Chondrocyte (in vitro differentiated cells): ENCODE data around the gene EGFR. TPM values are rescaled to one million over a fixed set of nuclear protein-coding genes. Genes with fewer than 3 reads are reported as not detected.
"Not testable (repeated sequence)": the region's sequence is repeated elsewhere in the genome, so short reads cannot be mapped to it uniquely, and the experiment has no call there.

ENCODE experiments used
- DNase-seq: peaks from one replicate; pipeline ENCODE4 v3.0.0; 2021; ENCODE audit warnings: mixed read lengths, low spot score
- H3K27ac Mint-ChIP-seq: one replicate; pipeline ENCODE4 v1.8.0; 2021; ENCODE audit warnings: mild to moderate bottlenecking, moderate library complexity, mixed read lengths; ENCODE audit not compliant: unreplicated experiment
- H3K27me3 Mint-ChIP-seq: 2 replicates; pipeline ENCODE4 v1.8.0; 2021; ENCODE audit warnings: low read depth, mixed read lengths
- H3K36me3 Mint-ChIP-seq: 2 replicates; pipeline ENCODE4 v1.8.0; 2021; ENCODE audit warnings: low read depth, mixed read lengths
- H3K4me1 Mint-ChIP-seq: 2 replicates; pipeline ENCODE4 v1.8.0; 2021; ENCODE audit warnings: low read depth, mild to moderate bottlenecking, mixed read lengths
- H3K4me3 Mint-ChIP-seq: one replicate; pipeline ENCODE4 v1.8.0; 2021; ENCODE audit warnings: mild to moderate bottlenecking, moderate library complexity, mixed read lengths; ENCODE audit not compliant: unreplicated experiment
- H3K9me3 Mint-ChIP-seq: 2 replicates; pipeline ENCODE4 v1.8.0; 2021; ENCODE audit warnings: low read depth, mixed read lengths
- total RNA-seq: library from RNA; stranded (reverse); gene quantifications from 3 replicates; pipeline ENCODE4 v1.2.1, GENCODE V29; 2021
- TF ChIP-seq, protein P1 (sequence below): fragments of 200-600 bp; sonication (generic); IDR thresholded peaks from 2 replicates; pipeline ENCODE4 v1.5.0; 2021; ENCODE audit warnings: antibody characterized with exemption, mild to moderate bottlenecking, moderate library complexity

The EGFR gene
- total RNA-seq, 1 donor from 2014 or later, result 25.5 TPM

DNA sequence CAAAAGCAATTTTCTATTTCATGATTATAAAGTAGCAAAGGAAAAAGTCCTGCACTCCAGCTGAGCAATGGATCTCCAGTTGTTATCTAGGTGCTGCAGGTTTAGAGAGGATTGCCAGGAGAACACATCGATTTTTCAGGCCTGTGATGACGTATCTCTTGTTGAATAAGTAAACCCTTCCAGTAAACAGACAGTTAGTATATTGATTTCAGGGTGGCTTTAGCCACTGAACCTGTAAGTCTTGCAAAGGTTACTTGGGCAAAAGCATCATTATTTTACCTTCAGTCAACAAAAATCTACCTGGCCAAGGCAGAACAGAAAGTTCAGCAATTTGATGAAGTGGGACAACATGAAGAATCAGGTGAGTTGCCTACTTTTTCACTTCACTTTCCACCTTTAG is 12.3 kb downstream of the EGFR start:
- no peak for DNase-seq
- H3K27ac Mint-ChIP-seq, result no peak overlapping the region
- H3K27me3 Mint-ChIP-seq, result no peaks in the 10 kb centered on the region
- no peaks in the 10 kb centered on the region for H3K9me3 Mint-ChIP-seq
- no peaks in the 10 kb centered on the region for H3K36me3 Mint-ChIP-seq
- TF ChIP-seq, protein P1, sequence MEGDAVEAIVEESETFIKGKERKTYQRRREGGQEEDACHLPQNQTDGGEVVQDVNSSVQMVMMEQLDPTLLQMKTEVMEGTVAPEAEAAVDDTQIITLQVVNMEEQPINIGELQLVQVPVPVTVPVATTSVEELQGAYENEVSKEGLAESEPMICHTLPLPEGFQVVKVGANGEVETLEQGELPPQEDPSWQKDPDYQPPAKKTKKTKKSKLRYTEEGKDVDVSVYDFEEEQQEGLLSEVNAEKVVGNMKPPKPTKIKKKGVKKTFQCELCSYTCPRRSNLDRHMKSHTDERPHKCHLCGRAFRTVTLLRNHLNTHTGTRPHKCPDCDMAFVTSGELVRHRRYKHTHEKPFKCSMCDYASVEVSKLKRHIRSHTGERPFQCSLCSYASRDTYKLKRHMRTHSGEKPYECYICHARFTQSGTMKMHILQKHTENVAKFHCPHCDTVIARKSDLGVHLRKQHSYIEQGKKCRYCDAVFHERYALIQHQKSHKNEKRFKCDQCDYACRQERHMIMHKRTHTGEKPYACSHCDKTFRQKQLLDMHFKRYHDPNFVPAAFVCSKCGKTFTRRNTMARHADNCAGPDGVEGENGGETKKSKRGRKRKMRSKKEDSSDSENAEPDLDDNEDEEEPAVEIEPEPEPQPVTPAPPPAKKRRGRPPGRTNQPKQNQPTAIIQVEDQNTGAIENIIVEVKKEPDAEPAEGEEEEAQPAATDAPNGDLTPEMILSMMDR, result no peak
- H3K4me3 Mint-ChIP-seq, result no peak overlapping the region
- peaks cover 49% of the 10 kb centered on the region for H3K4me1 Mint-ChIP-seq

DNA sequence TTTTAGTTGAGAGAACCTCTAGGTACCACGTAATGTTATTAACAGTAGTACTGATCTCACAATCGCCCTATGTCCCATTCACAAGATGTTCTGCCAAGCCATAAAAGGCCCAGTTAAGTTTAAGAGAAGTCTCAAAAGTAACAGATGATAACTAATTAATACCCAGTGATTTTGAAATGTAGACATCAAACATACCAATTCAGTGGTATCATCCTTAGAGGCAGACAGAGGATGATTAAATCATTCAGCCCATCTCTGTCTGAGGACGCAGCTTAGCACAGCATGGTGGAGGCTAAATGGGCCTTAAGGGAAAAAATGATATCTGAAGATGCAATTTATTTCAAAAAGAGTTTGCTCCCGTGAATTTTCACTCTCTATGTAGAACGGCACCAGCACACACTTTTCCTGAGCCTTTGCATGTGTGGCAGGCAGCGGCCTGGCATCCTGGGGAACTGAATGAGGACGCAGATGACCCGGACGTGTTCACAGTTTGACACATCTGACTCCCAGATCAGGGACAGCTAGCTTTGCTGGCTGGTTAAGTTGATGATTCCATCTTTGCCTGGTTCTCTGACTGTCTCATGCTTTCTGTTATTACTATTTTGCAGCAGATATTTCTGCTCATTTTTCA is 13.4 kb downstream of the EGFR start:
- no peak for DNase-seq
- no peak overlapping the region for H3K27ac Mint-ChIP-seq
- TF ChIP-seq, protein P1, result no peak
- no peak overlapping the region for H3K4me3 Mint-ChIP-seq
- no peaks in the 10 kb centered on the region for H3K9me3 Mint-ChIP-seq
- no peaks in the 10 kb centered on the region for H3K36me3 Mint-ChIP-seq
- no peaks in the 10 kb centered on the region for H3K27me3 Mint-ChIP-seq
- H3K4me1 Mint-ChIP-seq, result peaks cover 38% of the 10 kb centered on the region

DNA sequence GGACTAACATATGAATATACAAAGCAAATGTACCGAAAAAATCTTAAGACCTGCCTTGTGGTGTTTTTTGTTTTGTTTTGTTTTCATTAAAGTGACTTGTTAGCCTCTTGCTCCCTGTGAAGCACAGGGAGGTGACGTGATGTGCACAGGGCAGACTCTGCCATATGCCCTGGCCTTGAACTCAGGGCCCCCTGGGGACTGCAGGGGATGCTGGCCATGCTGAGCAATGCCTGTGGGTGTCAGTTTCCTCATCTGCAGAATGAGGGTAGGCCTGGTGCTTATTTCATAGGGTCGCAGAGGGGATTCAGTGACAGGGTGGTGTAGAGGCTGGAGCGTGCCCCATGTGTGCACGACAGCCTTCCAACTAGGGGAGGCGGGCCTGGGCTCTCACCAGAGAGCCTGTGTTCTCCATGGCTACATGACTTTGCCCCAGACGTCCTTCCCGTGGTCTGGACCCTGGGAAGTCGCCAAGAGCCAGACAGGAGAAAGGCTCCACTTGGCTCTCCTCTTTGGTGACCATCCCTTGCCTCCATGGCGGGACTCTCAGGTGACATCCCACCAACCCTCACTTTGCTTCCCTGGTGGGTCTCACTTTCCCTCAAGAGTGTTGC is 14.5 kb downstream of the EGFR start:
- Mint-ChIP-seq H3K27me3 (no peaks in the 10 kb centered on the region), H3K9me3 (no peaks in the 10 kb centered on the region), H3K27ac (no peak overlapping the region), H3K4me1 (peaks cover 33% of the 10 kb centered on the region), H3K4me3 (no peak overlapping the region), H3K36me3 (no peaks in the 10 kb centered on the region)
- no peak for DNase-seq
- TF ChIP-seq, protein P1, result no peak

DNA sequence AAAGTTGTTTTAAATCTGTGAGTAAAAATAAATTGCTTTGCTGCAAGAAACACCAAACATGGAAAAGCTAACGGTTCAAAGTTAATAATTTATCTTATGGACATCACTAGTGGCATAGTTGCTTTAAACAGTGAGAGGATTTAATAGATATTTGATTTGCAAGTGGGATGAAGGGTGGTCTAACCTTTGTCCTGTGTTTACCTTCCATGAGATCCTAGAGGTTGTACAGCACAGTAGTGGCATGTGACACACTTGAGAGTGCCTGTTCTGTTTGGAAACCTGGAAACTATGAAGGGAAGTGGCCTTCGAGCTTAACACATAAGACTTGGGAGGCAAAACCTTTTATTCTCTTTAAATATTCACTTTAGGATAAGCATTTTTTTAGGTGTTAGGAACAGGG is 16.0 kb downstream of the EGFR start:
- Mint-ChIP-seq H3K4me3 (no peak overlapping the region), H3K36me3 (no peaks in the 10 kb centered on the region), H3K27me3 (no peaks in the 10 kb centered on the region), H3K27ac (no peak overlapping the region), H3K9me3 (no peaks in the 10 kb centered on the region), H3K4me1 (peaks cover 32% of the 10 kb centered on the region)
- DNase-seq, result no peak
- TF ChIP-seq, protein P1, result no peak

DNA sequence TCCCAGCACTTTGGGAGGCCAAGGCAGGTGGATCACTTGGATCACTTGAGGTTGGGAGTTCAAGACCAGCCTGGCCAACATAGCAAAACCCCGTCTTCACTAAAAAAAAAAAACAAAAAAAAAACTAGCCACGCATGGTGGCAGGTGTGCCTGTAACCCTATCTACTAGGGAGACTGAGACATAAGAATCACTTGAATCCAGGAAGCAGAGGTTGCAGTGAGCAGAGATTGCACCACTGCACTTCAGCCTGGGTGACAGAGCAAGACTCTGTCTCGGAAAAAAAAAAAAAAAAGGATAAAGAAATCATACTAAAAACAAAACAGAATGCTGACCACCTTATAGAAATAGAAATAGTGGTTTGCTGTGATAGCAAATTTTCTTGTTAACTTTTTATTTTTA is 16.6 kb downstream of the EGFR start:
- H3K9me3 Mint-ChIP-seq, H3K27me3 Mint-ChIP-seq, DNase-seq, H3K36me3 Mint-ChIP-seq, H3K4me3 Mint-ChIP-seq, H3K27ac Mint-ChIP-seq: not testable (repeated sequence)
- H3K4me1 Mint-ChIP-seq, result peaks cover 25% of the 10 kb centered on the region
